SJSA1 (cell line): ENCODE measurements around the gene POPDC3. TPM values are rescaled to one million over a fixed set of nuclear protein-coding genes. Genes with fewer than 3 reads are reported as not detected.
A peak's percentile ranks its signal among the peaks of the same experiment; 100 is the strongest.

ENCODE experiments used
- DNase-seq, 2 experiments: peaks; one replicate each; pipeline ENCODE4 v3.0.0-alpha.2; 2015 to 2020; ENCODE audit warnings: low spot score in 2 of 2, low read depth in 1 of 2
- H3K27ac ChIP-seq: fragments of 250-450 bp; sonication (Bioruptor Pico); 2 replicates; pipeline ENCODE4 v1.5.1; 2020; ENCODE audit warnings: mild to moderate bottlenecking, moderate library complexity
- H3K27me3 ChIP-seq: fragments of 250-450 bp; sonication (Bioruptor Pico); replicated peaks from 2 replicates; pipeline ENCODE4 v1.5.1; 2020; ENCODE audit warnings: mild to moderate bottlenecking, moderate library complexity
- H3K36me3 ChIP-seq: fragments of 250-450 bp; sonication (Bioruptor Pico); 2 replicates; pipeline ENCODE4 v1.5.1; 2020; ENCODE audit warnings: mild to moderate bottlenecking
- H3K4me1 ChIP-seq: fragments of 250-450 bp; sonication (Bioruptor Pico); replicated peaks from 2 replicates; pipeline ENCODE4 v1.6.1; 2021; ENCODE audit warnings: mild to moderate bottlenecking
- H3K4me3 ChIP-seq: fragments of 250-450 bp; sonication (Bioruptor Pico); 2 replicates; pipeline ENCODE4 v1.5.1; 2020; ENCODE audit warnings: mild to moderate bottlenecking
- H3K9me3 ChIP-seq: fragments of 250-450 bp; sonication (Bioruptor Pico); replicated peaks from 2 replicates; pipeline ENCODE4 v1.5.1; 2020; ENCODE audit warnings: mild to moderate bottlenecking
- total RNA-seq: library from RNA; depleted of rRNA; stranded (reverse); fragments of >200 nt; shearing (Covaris generic); gene quantifications from 2 replicates; pipeline ENCODE4 v1.2.3, GENCODE V29; 2014; rRNA removed

Gene POPDC3
- total RNA-seq, 1 experiment from 2014 or later, result 51.3 TPM

DNA sequence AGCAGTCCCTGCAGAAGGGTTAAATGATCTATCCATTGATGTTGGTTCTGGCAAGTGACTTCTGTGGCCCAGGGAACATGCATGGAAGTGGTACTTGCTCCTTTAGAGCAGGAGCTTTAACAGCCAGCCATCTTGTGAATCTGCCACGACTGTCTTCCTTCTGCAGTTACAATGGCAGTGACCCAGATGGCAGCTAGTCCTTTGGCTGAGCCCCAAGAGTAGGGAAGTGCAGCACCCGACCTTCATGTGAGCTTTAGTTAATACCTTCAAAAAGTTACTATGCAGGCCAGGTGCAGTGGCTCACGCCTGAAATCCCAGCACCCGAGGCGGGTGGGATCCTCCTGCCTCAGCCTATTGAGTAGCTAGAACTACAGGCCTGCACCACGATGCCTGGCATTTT is 66.4 kb downstream of the POPDC3 start:
- no peak overlapping the region for H3K4me3 ChIP-seq
- H3K36me3 ChIP-seq, result peaks cover 37% of the 10 kb centered on the region
- H3K4me1 ChIP-seq, result peaks cover 13% of the 10 kb centered on the region
- H3K9me3 ChIP-seq, result no peaks in the 10 kb centered on the region
- no peak overlapping the region for H3K27ac ChIP-seq
- DNase-seq, result no peak
- no peaks in the 10 kb centered on the region for H3K27me3 ChIP-seq

DNA sequence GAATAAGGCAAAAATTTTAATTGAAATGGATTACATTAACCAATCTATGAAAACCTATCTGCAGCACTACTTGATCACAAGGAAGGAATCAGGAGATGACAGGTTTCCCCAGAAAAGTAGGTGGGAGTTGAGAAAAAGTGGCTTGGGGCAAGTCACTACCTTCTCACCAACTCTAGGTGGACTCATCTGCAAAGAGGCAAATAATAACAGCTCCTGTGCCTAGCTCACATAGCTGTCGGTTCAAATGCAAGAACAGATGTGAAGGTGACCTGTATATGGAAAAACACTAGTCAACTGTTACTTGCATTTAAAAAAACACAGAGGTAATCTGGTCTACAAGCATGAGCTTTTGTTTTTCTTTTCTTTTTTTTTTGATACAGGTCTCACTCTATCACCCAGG is 67.2 kb downstream of the POPDC3 start:
- no peaks in the 10 kb centered on the region for H3K9me3 ChIP-seq
- no peaks in the 10 kb centered on the region for H3K27me3 ChIP-seq
- H3K4me1 ChIP-seq, result peaks cover 20% of the 10 kb centered on the region
- H3K27ac ChIP-seq, result no peak overlapping the region
- peaks cover 34% of the 10 kb centered on the region for H3K36me3 ChIP-seq
- no peak overlapping the region for H3K4me3 ChIP-seq
- no peak for DNase-seq

- H3K9me3 ChIP-seq, result no peaks in the 10 kb centered on the region
- no peaks in the 10 kb centered on the region for H3K27me3 ChIP-seq
- H3K4me3 ChIP-seq, result no peak overlapping the region
- H3K27ac ChIP-seq, result no peak overlapping the region
- peaks cover 28% of the 10 kb centered on the region for H3K36me3 ChIP-seq
- H3K4me1 ChIP-seq, result peaks cover 24% of the 10 kb centered on the region
- DNase-seq, result no peak
These were observed 67.9 kb downstream of the POPDC3 start for GRCh38 chr6:105111871-105112270.

GRCh38 chr6:105111105-105111504 is 68.7 kb downstream of the POPDC3 start:
- Histone ChIP-seq H3K27me3 (no peaks in the 10 kb centered on the region), H3K27ac (no peak overlapping the region), H3K4me3 (no peak overlapping the region), H3K9me3 (no peaks in the 10 kb centered on the region), H3K36me3 (peaks cover 26% of the 10 kb centered on the region), H3K4me1 (peaks cover 24% of the 10 kb centered on the region)
- no peak for DNase-seq

GRCh38 chr6:105109955-105110895 is 69.6 kb downstream of the POPDC3 start:
- Histone ChIP-seq H3K4me1 (peaks cover 24% of the 10 kb centered on the region), H3K27ac (no peak overlapping the region), H3K9me3 (no peaks in the 10 kb centered on the region), H3K4me3 (no peak overlapping the region), H3K36me3 (peaks cover 24% of the 10 kb centered on the region), H3K27me3 (no peaks in the 10 kb centered on the region)
- no peak for DNase-seq

- H3K9me3 ChIP-seq, result no peaks in the 10 kb centered on the region
- H3K4me3 ChIP-seq, result no peak overlapping the region
- DNase-seq, result peak in 1 of 2 experiments; percentile 38
- H3K27ac ChIP-seq, result no peak overlapping the region
- H3K27me3 ChIP-seq, result no peaks in the 10 kb centered on the region
- H3K4me1 ChIP-seq, result peaks cover 21% of the 10 kb centered on the region
- peaks cover 16% of the 10 kb centered on the region for H3K36me3 ChIP-seq
These were observed 71.1 kb downstream of the POPDC3 start for GRCh38 chr6:105108631-105109262.

Other genes starting within 250 kb of the POPDC3 start
- not detected in 2 replicates for gene LIN28B, start 222.9 kb downstream of the POPDC3 start, total RNA-seq
- gene PREP, start 223.1 kb upstream of the POPDC3 start, total RNA-seq, result 14.8 and 17.1 TPM in 2 replicates